Spleen (tissue), 11 donors: ENCODE measurements around the gene MICAL2. TPM values are rescaled to one million over a fixed set of nuclear protein-coding genes. Genes with fewer than 3 reads are reported as not detected.

Experiments
- DNase-seq: peaks from one replicate; pipeline ENCODE4 v3.0.0-alpha.2; 2020
- H3K27ac ChIP-seq, 8 donors: fragments of 200-600 bp; sonication (generic) in 7 of 8; 1 replicate in 4 of 8; 2 replicates in 4 of 8; pipeline versions ENCODE4 v1.5.0 to v1.8.0; 2016 to 2021; ENCODE audit warnings: inconsistent platforms in 4 of 8, mild to moderate bottlenecking in 4 of 8, moderate library complexity in 1 of 8
- H3K27me3 ChIP-seq, 7 donors: fragments of 200-600 bp; sonication (generic) in 6 of 7; replicated peaks in 1 of 7; 1 replicate in 4 of 7; 2 replicates in 3 of 7; pipeline versions ENCODE4 v1.5.0 to v1.8.0; 2016 to 2021; ENCODE audit warnings: inconsistent platforms in 3 of 7, mild to moderate bottlenecking in 1 of 7
- H3K36me3 ChIP-seq, 6 donors: fragments of 200-600 bp; sonication (generic) in 5 of 6; 1 replicate in 4 of 6; 2 replicates in 2 of 6; pipeline versions ENCODE4 v1.5.0 to v1.8.0; 2016 to 2021; ENCODE audit warnings: inconsistent platforms in 2 of 6
- H3K4me1 ChIP-seq, 6 donors: fragments of 200-600 bp; sonication (generic) in 5 of 6; 1 replicate in 3 of 6; 2 replicates in 3 of 6; pipeline versions ENCODE4 v1.5.0 to v1.8.0; 2016 to 2021; ENCODE audit warnings: inconsistent platforms in 3 of 6
- H3K4me3 ChIP-seq, 8 donors: fragments of 200-600 bp; sonication (generic) in 7 of 8; 1 replicate in 4 of 8; 2 replicates in 4 of 8; pipeline versions ENCODE4 v1.5.0 to v1.8.0; 2016 to 2021; ENCODE audit warnings: inconsistent platforms in 4 of 8, mild to moderate bottlenecking in 4 of 8, moderate library complexity in 2 of 8
- H3K9me3 ChIP-seq, 8 donors: fragments of 200-600 bp; sonication (generic) in 7 of 8; 1 replicate in 4 of 8; 2 replicates in 4 of 8; pipeline versions ENCODE4 v1.5.0 to v1.8.0; 2016 to 2021; ENCODE audit warnings: inconsistent platforms in 4 of 8
- CTCF ChIP-seq, 11 experiments: fragments of 200-600 bp in 7 of 11; fragments of 450-650 bp in 4 of 11; sonication (generic) in 4 of 11; IDR thresholded peaks in 8 of 11; conservative IDR thresholded peaks in 3 of 11; 1 replicate in 7 of 11; 2 replicates in 4 of 11; pipeline versions ENCODE4 v1.4.0 to v1.8.0; 2016 to 2021; ENCODE audit warnings: antibody characterized with exemption in 11 of 11, inconsistent platforms in 4 of 11, mild to moderate bottlenecking in 1 of 11
- POLR2A ChIP-seq, 3 donors: fragments of 450-650 bp; IDR thresholded peaks; one replicate each; pipeline ENCODE4 v1.5.1; 2017; ENCODE audit warnings: antibody characterized with exemption in 3 of 3, mild to moderate bottlenecking in 1 of 3
- POLR2AphosphoS5 ChIP-seq, 3 donors: sonication (generic); formaldehyde crosslinking; IDR thresholded peaks; one replicate each; pipeline ENCODE4 v1.5.1; 2017; ENCODE audit warnings: antibody characterized with exemption in 3 of 3
- WGBS, 5 donors: extraction: QIAGEN DNeasy Blood & Tissue Kit in 3 of 5; methylation state at CpG; one replicate each; pipeline versions ENCODE4 v1.1.5 to v1.1.7; 2013 to 2018; 5-methylcytosine and 5-hydroxymethylcytosine counted together
- intact Hi-C: fragments of 100-400 bp; cut with DNase I; formaldehyde crosslinking; loops from one replicate; pipeline ENCODE4 v1.15.0; 2023; ENCODE audit warnings: low total_unique reads
- polyA plus RNA-seq, 3 donors: library from polyadenylated mRNA; stranded (reverse); fragments of 200-250 nt; gene quantifications; one replicate each; pipeline ENCODE4 v1.2.1, GENCODE V29; 2013
- total RNA-seq, 7 donors: library from RNA; depleted of rRNA in 3 of 7; stranded (reverse); fragments of >200 nt in 3 of 7; fragmentation: NEBNext Ultra II Directional in 4 of 7; extraction: Animal tissue kit (Norgen Biotek cat#: 25700) in 4 of 7; gene quantifications; one replicate each; pipeline versions ENCODE4 v1.1.0 to v1.2.1, GENCODE V29; 2016 to 2021
- donor health status: healthy with polysubstance abuse.
- donor health status: DM: no; HTN: no; CAD: no; lungs with moderate emphysema.
- donor health status: DM: no; HTN: no; CAD: no.
- donor health status: Bipolar disorder and iron deficiency.
- donor health status: healthy.
- donor health status: DM: no; HTN: no; CAD: no.
- donor health status: DM: yes; HTN: yes; CAD: no.

MICAL2 gene
- total and polyA plus RNA-seq, 10 donors = 1.9 to 50.8 (median 32.3) TPM

GRCh38 chr11:12276356-12276755 lies 166.0 kb downstream of the MICAL2 start:
- intact Hi-C loops = no loop called here
- no peaks in the 10 kb centered on the region for H3K4me1 ChIP-seq
- DNase-seq = no peak
- no peak overlapping the region for H3K27ac ChIP-seq
- no peaks in the 10 kb centered on the region for H3K36me3 ChIP-seq
- H3K4me3 ChIP-seq = no peak overlapping the region
- H3K27me3 ChIP-seq = no peaks in the 10 kb centered on the region
- 82 to 96% (median 88%) methylated on average over 6 of the region's 6 CpGs for WGBS, 5 donors
- no peaks in the 10 kb centered on the region for H3K9me3 ChIP-seq
- TF ChIP-seq POLR2AphosphoS5 (IDR thresholded peaks at IDR 0.05) = no peak

DNA sequence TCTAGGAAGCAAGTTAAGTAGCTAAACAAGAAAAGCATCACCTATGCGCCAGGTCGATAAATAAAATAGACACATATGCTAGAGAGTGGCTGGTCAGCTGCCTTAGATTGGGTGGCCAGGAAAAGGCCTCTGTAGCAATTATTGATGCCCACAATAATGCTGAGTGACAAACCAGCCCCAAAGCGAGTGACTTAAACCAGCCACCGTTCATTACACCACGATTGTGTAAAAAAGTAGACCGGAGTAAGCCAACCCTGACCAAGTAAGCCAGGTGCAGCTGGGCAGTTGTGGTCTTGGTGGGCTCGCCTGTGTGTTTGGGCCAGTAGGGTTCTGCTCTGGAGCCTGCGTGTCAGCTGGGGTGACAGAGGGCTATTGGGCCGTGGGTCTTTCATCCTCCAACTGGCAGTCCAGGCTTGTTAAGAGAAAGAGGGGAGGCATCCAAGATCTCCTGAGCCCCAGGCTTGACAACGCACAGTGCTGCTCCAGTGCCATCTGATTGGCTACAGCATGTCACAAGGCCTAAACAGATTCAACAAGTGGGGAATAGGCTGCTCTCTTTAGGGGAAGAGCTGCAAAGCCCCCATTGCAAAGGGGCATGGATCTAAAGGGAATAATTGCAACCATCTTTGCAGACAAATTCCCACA lies 166.6 kb downstream of the MICAL2 start:
- Histone ChIP-seq H3K36me3 (no peaks in the 10 kb centered on the region), H3K4me1 (peaks cover 0 to 5% (median 1%) of the 10 kb centered on the region in 6 donors), H3K4me3 (no peak overlapping the region), H3K9me3 (no peaks in the 10 kb centered on the region), H3K27me3 (peaks cover 0 to 2% (median 0%) of the 10 kb centered on the region in 7 donors), H3K27ac (no peak overlapping the region)
- 77 to 91% (median 83%) methylated on average over 10 of the region's 10 CpGs for WGBS, 5 donors
- intact Hi-C loops = no loop called here
- no peak for DNase-seq
- TF ChIP-seq POLR2AphosphoS5 (IDR thresholded peaks at IDR 0.05) (no peak), CTCF (IDR thresholded peaks at IDR 0.05 in 8 of 11, conservative IDR thresholded peaks at IDR 0.05 in 3 of 11) (no peak), POLR2A (IDR thresholded peaks at IDR 0.05) (no peak)

GRCh38 chr11:12278766-12279671 lies 168.6 kb downstream of the MICAL2 start:
- no peak overlapping the region for H3K27ac ChIP-seq
- intact Hi-C loops = no loop called here
- H3K4me1 ChIP-seq = peaks cover 0 to 7% (median 2%) of the 10 kb centered on the region in 6 donors
- 78 to 91% (median 87%) methylated on average over 12 to 13 of the region's 13 CpGs for WGBS, 5 donors
- H3K27me3 ChIP-seq = peaks cover 0 to 10% (median 0%) of the 10 kb centered on the region in 7 donors
- no peaks in the 10 kb centered on the region for H3K36me3 ChIP-seq
- DNase-seq = no peak
- TF ChIP-seq CTCF (IDR thresholded peaks at IDR 0.05 in 8 of 11, conservative IDR thresholded peaks at IDR 0.05 in 3 of 11) (no peak), POLR2A (IDR thresholded peaks at IDR 0.05) (no peak), POLR2AphosphoS5 (IDR thresholded peaks at IDR 0.05) (no peak)
- no peak overlapping the region for H3K4me3 ChIP-seq
- H3K9me3 ChIP-seq = no peaks in the 10 kb centered on the region

- WGBS, 5 donors = 65 to 93% (median 78%) methylated on average over 3 to 4 of the region's 4 CpGs
- no peak overlapping the region for H3K27ac ChIP-seq
These were observed 169.3 kb downstream of the MICAL2 start for GRCh38 chr11:12279672-12280108.

More at GRCh38 chr11:12279672-12280108, 169.3 kb downstream of the MICAL2 start:
- Histone ChIP-seq H3K4me3 (no peak overlapping the region), H3K27me3 (peaks cover 0 to 10% (median 0%) of the 10 kb centered on the region in 7 donors), H3K4me1 (peaks cover 0 to 7% (median 2%) of the 10 kb centered on the region in 6 donors), H3K36me3 (no peaks in the 10 kb centered on the region), H3K9me3 (no peaks in the 10 kb centered on the region)
- intact Hi-C loops = loop anchor here (2.0 to 10.0 kb wide), 2 partner anchors 233 to 485 kb away; no protein-coding TSS in a partner anchor
- no peak for DNase-seq
- TF ChIP-seq CTCF (IDR thresholded peaks at IDR 0.05 in 8 of 11, conservative IDR thresholded peaks at IDR 0.05 in 3 of 11) (no peak), POLR2AphosphoS5 (IDR thresholded peaks at IDR 0.05) (no peak), POLR2A (IDR thresholded peaks at IDR 0.05) (no peak)
